Suprapubic skin (tissue), 4 donors: ENCODE data around the gene ZNF664.

Experiments
- EP300 ChIP-seq: sonication (generic); formaldehyde crosslinking; IDR thresholded peaks from one replicate; pipeline ENCODE4 v1.6.1; 2017; ENCODE audit warnings: antibody characterized with exemption
- POLR2A ChIP-seq, 2 donors: fragments of 450-650 bp; IDR thresholded peaks; one replicate each; pipeline ENCODE4 v1.6.1; 2017; ENCODE audit warnings: antibody characterized with exemption in 2 of 2, mild to moderate bottlenecking in 2 of 2, moderate library complexity in 2 of 2
- POLR2AphosphoS5 ChIP-seq, 3 donors: sonication (generic); formaldehyde crosslinking; IDR thresholded peaks; one replicate each; pipeline ENCODE4 v1.6.1; 2017; ENCODE audit warnings: antibody characterized with exemption in 3 of 3
- TF ChIP-seq, protein P1 (sequence below), 2 donors: fragments of 200-600 bp in 1 of 2; fragments of 450-650 bp in 1 of 2; sonication (generic) in 1 of 2; IDR thresholded peaks; one replicate each; pipeline ENCODE4 v1.5.1; 2016 to 2019; ENCODE audit warnings: antibody characterized with exemption in 2 of 2, mild to moderate bottlenecking in 1 of 2, moderate library complexity in 1 of 2

DNA sequence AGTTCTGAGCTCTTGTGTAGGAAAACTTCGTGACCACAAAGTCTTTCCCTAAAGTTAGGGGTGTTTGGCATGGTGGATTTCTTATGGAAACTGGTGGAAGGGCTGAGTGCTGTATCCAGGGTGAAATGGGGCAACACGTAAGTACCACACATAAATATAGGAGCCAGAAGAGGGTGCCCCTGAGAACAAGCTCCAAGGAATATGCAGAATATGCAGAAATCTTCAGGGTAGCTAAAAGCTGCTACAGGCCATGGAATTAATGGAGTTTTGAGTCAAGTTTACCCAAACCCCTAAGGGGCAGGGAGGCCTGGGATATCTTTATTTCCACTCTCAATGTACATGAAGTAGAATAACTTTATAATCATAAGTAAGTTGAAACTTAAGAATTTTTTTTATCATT lies 44.0 kb downstream of the ZNF664 start:
- TF ChIP-seq POLR2A (IDR thresholded peaks at IDR 0.05) = no peak
- TF ChIP-seq, protein P1, sequence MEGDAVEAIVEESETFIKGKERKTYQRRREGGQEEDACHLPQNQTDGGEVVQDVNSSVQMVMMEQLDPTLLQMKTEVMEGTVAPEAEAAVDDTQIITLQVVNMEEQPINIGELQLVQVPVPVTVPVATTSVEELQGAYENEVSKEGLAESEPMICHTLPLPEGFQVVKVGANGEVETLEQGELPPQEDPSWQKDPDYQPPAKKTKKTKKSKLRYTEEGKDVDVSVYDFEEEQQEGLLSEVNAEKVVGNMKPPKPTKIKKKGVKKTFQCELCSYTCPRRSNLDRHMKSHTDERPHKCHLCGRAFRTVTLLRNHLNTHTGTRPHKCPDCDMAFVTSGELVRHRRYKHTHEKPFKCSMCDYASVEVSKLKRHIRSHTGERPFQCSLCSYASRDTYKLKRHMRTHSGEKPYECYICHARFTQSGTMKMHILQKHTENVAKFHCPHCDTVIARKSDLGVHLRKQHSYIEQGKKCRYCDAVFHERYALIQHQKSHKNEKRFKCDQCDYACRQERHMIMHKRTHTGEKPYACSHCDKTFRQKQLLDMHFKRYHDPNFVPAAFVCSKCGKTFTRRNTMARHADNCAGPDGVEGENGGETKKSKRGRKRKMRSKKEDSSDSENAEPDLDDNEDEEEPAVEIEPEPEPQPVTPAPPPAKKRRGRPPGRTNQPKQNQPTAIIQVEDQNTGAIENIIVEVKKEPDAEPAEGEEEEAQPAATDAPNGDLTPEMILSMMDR (IDR thresholded peaks at IDR 0.05) = no peak
- TF ChIP-seq POLR2AphosphoS5 (IDR thresholded peaks at IDR 0.05) = no peak
- TF ChIP-seq EP300 = no peak
